ENCODE results near the gene POMGNT1.

POMGNT1 gene

DNA sequence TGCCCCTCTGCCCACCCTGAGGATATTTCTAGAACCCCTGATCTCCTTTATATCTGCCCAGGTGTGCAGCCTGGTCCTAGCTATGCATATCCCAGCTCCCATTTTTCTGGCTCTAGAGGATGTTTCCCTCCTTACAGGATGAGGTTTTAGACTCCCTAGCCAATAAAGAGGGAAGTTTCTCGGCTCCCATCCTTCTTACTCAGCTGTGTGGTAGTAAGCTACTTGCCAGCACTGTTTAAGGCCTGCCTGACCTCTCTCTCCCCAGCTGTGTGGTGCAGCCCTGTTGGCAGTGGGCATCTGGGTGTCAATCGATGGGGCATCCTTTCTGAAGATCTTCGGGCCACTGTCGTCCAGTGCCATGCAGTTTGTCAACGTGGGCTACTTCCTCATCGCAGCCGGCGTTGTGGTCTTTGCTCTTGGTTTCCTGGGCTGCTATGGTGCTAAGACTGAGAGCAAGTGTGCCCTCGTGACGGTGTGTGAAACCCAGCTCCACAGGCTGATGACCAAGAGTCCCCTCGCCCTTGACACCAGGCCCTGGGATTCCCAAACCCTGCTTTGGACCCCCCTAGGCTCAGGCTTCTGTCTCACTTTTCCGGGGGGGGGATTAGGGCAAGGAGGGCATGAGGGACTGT lies 14.2 kb downstream of the POMGNT1 start:
- 89% methylated on average over 10 of the region's 12 CpGs for WGBS
- H2BK12ac ChIP-seq (ENCODE audit: low read length in 2 of 2) = peak overlapping the region in 1 of 2 experiments; percentile 80
- H4K91ac ChIP-seq (ENCODE audit: low read length) = no peak overlapping the region
- DNase-seq = no peak
- no peak overlapping the region for H3K23ac ChIP-seq (ENCODE audit: low read length in 2 of 2)
- H3K4me1 ChIP-seq (ENCODE audit: control insufficient read depth, insufficient read depth, low read depth, low read length) = peaks cover 39% of the 10 kb centered on the region
- H3K18ac ChIP-seq (ENCODE audit: low read depth in 1 of 2, low read length in 2 of 2) = peak overlapping the region in 1 of 2 experiments; percentile 72
- peak overlapping the region; percentile 66 for H3K9ac ChIP-seq (ENCODE audit: low read length)
- no peaks in the 10 kb centered on the region for H3K79me1 ChIP-seq (replicated peaks; ENCODE audit: low read length, poor library complexity, severe bottlenecking)
- peak overlapping the region; percentile 2 for H2BK5ac ChIP-seq (ENCODE audit: low read depth, low read length, poor library complexity, severe bottlenecking)
- no peak overlapping the region for H2BK15ac ChIP-seq (ENCODE audit: low read depth, poor library complexity, severe bottlenecking)
- no peak overlapping the region for H4K8ac ChIP-seq (ENCODE audit: low read length)
- H3K36me3 ChIP-seq (ENCODE audit: control insufficient read depth in 1 of 2, insufficient read depth in 2 of 2, low read depth in 1 of 2, low read length in 2 of 2) = peaks cover 14 to 16% of the 10 kb centered on the region in 2 experiments
- no peaks in the 10 kb centered on the region for H3K9me3 ChIP-seq (ENCODE audit: control insufficient read depth, low read length)
- peak overlapping the region in 1 of 2 experiments; percentile 38 for H3K14ac ChIP-seq (ENCODE audit: low read length in 2 of 2)
- no peak overlapping the region for H2AFZ ChIP-seq (ENCODE audit: low read depth, low read length)
- H3K27me3 ChIP-seq (ENCODE audit: control insufficient read depth in 1 of 2, insufficient read depth in 1 of 2, low read length in 2 of 2) = no peaks in the 10 kb centered on the region
- no peak overlapping the region for H3K4me2 ChIP-seq (ENCODE audit: low read length, poor library complexity, severe bottlenecking)
- peak overlapping the region; percentile 95 for H3K27ac ChIP-seq (ENCODE audit: low read length, poor library complexity, severe bottlenecking)
- no peak overlapping the region for H3K4ac ChIP-seq (ENCODE audit: low read depth in 1 of 2, low read length in 2 of 2)
- no peak overlapping the region for H3K4me3 ChIP-seq (ENCODE audit: insufficient read depth in 1 of 2, low read depth in 1 of 2, low read length in 2 of 2)
- no peak overlapping the region for H2BK120ac ChIP-seq (ENCODE audit: low read depth, low read length)
- peak overlapping the region; percentile 91 for H2AK5ac ChIP-seq (ENCODE audit: low read length, severe bottlenecking)

DNA sequence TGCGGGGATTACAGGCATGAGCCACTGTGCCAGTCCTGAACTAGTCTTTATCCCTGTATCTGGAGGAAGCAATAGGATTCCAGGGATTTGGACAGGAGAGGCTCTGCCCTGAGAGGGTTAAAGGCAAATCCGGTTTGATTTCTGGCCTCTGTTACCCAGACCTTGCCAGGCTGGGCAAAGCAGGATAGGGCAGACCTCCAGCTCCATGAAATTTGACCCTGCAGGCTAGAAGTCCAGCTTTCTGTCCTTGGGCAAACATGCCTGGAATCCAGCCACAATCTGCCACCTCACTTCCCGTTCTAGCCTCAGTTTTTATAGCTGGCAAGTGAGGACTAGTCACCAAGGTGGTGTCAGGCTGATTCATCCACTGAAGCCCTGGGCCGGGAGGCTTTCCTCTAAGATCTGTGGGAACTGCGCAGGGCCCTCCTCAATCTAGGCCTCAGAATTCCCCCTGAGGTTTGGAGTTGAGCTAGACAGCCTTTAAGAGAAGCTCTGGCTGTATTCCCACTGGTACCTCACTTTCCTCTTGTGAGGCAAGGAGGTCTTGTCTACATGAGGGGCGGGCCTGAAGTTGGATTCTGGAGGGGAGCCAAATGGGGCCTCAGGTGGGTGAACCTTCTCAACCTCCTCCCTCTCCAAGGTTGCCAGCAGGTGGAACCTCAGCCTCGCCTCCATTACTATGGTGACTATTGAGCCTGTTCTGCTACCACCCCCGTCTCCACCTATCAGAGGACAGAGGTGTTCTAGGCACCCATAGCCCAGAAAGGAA lies 15.0 kb downstream of the POMGNT1 start:
- Histone ChIP-seq H3K14ac (ENCODE audit: low read length in 2 of 2) (peak overlapping the region in 1 of 2 experiments; percentile 1), H4K91ac (ENCODE audit: low read length) (no peak overlapping the region), H3K4ac (ENCODE audit: low read depth in 1 of 2, low read length in 2 of 2) (peak overlapping the region in 1 of 2 experiments; percentile 81), H2BK5ac (ENCODE audit: low read depth, low read length, poor library complexity, severe bottlenecking) (peak overlapping the region; percentile 63), H4K8ac (ENCODE audit: low read length) (peak overlapping the region; percentile 66), H2BK120ac (ENCODE audit: low read depth, low read length) (no peak overlapping the region), H3K79me1 (replicated peaks; ENCODE audit: low read length, poor library complexity, severe bottlenecking) (no peaks in the 10 kb centered on the region), H3K23ac (ENCODE audit: low read length in 2 of 2) (no peak overlapping the region), H3K36me3 (ENCODE audit: control insufficient read depth in 1 of 2, insufficient read depth in 2 of 2, low read depth in 1 of 2, low read length in 2 of 2) (peaks cover 12% of the 10 kb centered on the region in 2 experiments), H2BK15ac (ENCODE audit: low read depth, poor library complexity, severe bottlenecking) (no peak overlapping the region), H3K27me3 (ENCODE audit: control insufficient read depth in 1 of 2, insufficient read depth in 1 of 2, low read length in 2 of 2) (no peaks in the 10 kb centered on the region), H3K4me1 (ENCODE audit: control insufficient read depth, insufficient read depth, low read depth, low read length) (peaks cover 39% of the 10 kb centered on the region), H3K18ac (ENCODE audit: low read depth in 1 of 2, low read length in 2 of 2) (peak overlapping the region in 1 of 2 experiments; percentile 67), H3K9me3 (ENCODE audit: control insufficient read depth, low read length) (no peaks in the 10 kb centered on the region), H3K4me2 (ENCODE audit: low read length, poor library complexity, severe bottlenecking) (no peak overlapping the region), H2AFZ (ENCODE audit: low read depth, low read length) (no peak overlapping the region), H3K9ac (ENCODE audit: low read length) (peak overlapping the region; percentile 66), H2BK12ac (ENCODE audit: low read length in 2 of 2) (peak overlapping the region in 1 of 2 experiments; percentile 80), H3K27ac (ENCODE audit: low read length, poor library complexity, severe bottlenecking) (peak overlapping the region; percentile 95), H3K4me3 (ENCODE audit: insufficient read depth in 1 of 2, low read depth in 1 of 2, low read length in 2 of 2) (peak overlapping the region in 1 of 2 experiments; percentile 14), H2AK5ac (ENCODE audit: low read length, severe bottlenecking) (peak overlapping the region; percentile 1)
- 56% methylated on average over 8 of the region's 8 CpGs for WGBS
- DNase-seq = peak; percentile 91

DNA sequence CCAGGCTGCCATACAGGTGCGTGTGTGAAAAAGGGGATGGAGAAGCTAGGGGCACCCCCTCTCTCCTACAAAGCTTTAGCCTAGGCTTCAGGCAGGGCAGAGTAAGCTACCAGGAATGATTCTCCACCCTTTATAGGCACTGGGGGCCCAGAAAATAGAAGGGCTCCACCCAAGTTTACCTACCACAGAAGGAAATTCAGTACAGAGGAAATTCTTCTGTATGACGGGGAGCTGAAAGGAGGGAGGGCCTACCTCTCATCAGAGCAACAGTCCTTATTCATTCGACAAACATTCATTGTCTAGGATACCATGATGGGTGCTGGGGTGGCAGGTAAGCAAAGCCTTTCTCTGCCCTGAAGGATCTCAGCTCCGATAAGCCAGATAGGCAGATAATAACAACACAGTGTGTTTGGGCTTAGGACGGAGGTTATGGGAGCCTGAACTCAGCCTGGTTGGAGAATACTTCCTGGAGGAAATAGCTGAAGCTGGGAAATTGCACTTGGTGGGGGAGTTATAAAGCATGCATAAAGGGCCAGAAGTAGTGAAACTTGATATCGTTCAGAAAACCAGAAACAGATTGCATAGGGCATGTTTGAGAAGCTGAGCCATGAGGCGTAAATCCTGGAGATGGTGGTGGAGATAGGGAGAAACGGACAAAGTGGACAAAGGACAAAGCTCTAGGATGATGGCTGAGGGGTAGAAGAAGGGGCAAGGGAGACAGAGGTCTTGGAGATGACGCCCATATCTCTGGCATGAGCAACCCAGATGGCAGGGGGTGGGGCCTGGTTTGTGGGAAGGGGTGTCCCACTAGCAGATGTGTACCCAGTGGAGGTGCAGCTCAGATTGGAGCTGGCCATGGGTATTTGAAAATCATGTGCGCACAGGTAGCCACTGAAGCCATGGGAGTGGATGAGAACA lies 16.6 kb downstream of the POMGNT1 start:
- no peak overlapping the region for H3K4me2 ChIP-seq (ENCODE audit: low read length, poor library complexity, severe bottlenecking)
- no peaks in the 10 kb centered on the region for H3K9me3 ChIP-seq (ENCODE audit: control insufficient read depth, low read length)
- H2BK12ac ChIP-seq (ENCODE audit: low read length in 2 of 2) = peak overlapping the region in 1 of 2 experiments; percentile 56
- no peaks in the 10 kb centered on the region for H3K79me1 ChIP-seq (replicated peaks; ENCODE audit: low read length, poor library complexity, severe bottlenecking)
- H3K14ac ChIP-seq (ENCODE audit: low read length in 2 of 2) = no peak overlapping the region
- H3K23ac ChIP-seq (ENCODE audit: low read length in 2 of 2) = no peak overlapping the region
- peak overlapping the region; percentile 36 for H2AK5ac ChIP-seq (ENCODE audit: low read length, severe bottlenecking)
- 79% methylated on average over 8 of the region's 10 CpGs for WGBS
- H3K9ac ChIP-seq (ENCODE audit: low read length) = peak overlapping the region; percentile 12
- H2BK120ac ChIP-seq (ENCODE audit: low read depth, low read length) = no peak overlapping the region
- no peak overlapping the region for H2AFZ ChIP-seq (ENCODE audit: low read depth, low read length)
- no peak overlapping the region for H3K4me3 ChIP-seq (ENCODE audit: insufficient read depth in 1 of 2, low read depth in 1 of 2, low read length in 2 of 2)
- no peak overlapping the region for H2BK15ac ChIP-seq (ENCODE audit: low read depth, poor library complexity, severe bottlenecking)
- no peaks in the 10 kb centered on the region for H3K36me3 ChIP-seq (ENCODE audit: control insufficient read depth in 1 of 2, insufficient read depth in 2 of 2, low read depth in 1 of 2, low read length in 2 of 2)
- no peak for DNase-seq
- peaks cover 39% of the 10 kb centered on the region for H3K4me1 ChIP-seq (ENCODE audit: control insufficient read depth, insufficient read depth, low read depth, low read length)
- peak overlapping the region; percentile 41 for H3K27ac ChIP-seq (ENCODE audit: low read length, poor library complexity, severe bottlenecking)
- H3K4ac ChIP-seq (ENCODE audit: low read depth in 1 of 2, low read length in 2 of 2) = no peak overlapping the region
- H4K8ac ChIP-seq (ENCODE audit: low read length) = no peak overlapping the region
- H4K91ac ChIP-seq (ENCODE audit: low read length) = no peak overlapping the region
- H2BK5ac ChIP-seq (ENCODE audit: low read depth, low read length, poor library complexity, severe bottlenecking) = no peak overlapping the region
- H3K27me3 ChIP-seq (ENCODE audit: control insufficient read depth in 1 of 2, insufficient read depth in 1 of 2, low read length in 2 of 2) = no peaks in the 10 kb centered on the region
- H3K18ac ChIP-seq (ENCODE audit: low read depth in 1 of 2, low read length in 2 of 2) = peak overlapping the region in 1 of 2 experiments; percentile 38
